HG02938 (cell line): Measurements from ENCODE around the gene OR2T34.
"Not testable (repeated sequence)": the region's sequence is repeated elsewhere in the genome, so short reads cannot be mapped to it uniquely, and the experiment has no call there.

Source experiments
- ATAC-seq: cut with Tn5 transposase; IDR thresholded peaks from one replicate; pipeline ENCODE4 v1.9.1; 2021; ENCODE audit warnings: mild to moderate bottlenecking, moderate library complexity; ENCODE audit not compliant: unreplicated experiment

OR2T34 gene, protein sequence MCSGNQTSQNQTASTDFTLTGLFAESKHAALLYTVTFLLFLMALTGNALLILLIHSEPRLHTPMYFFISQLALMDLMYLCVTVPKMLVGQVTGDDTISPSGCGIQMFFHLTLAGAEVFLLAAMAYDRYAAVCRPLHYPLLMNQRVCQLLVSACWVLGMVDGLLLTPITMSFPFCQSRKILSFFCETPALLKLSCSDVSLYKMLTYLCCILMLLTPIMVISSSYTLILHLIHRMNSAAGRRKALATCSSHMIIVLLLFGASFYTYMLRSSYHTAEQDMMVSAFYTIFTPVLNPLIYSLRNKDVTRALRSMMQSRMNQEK

GRCh38 chr1:248574657-248575056 lies at the start of gene OR2T34:
OR2T34 (minus strand) TSS chr1:248574757; CDS start chr1:248574757, 0 bp downstream.
- not testable (repeated sequence) for ATAC-seq

GRCh38 chr1:248622570-248623001 lies 48.0 kb upstream of the OR2T34 start:
- ATAC-seq = peak; percentile 93

GRCh38 chr1:248621770-248622169 lies 47.2 kb upstream of the OR2T34 start:
- ATAC-seq = no peak

GRCh38 chr1:248618878-248619277 lies 44.3 kb upstream of the OR2T34 start:
- no peak for ATAC-seq

- ATAC-seq = no peak
Observed at GRCh38 chr1:248618119-248618518, 43.6 kb upstream of the OR2T34 start.

GRCh38 chr1:248613742-248614141 lies 39.2 kb upstream of the OR2T34 start:
- no peak for ATAC-seq

GRCh38 chr1:248611883-248612414 lies 37.4 kb upstream of the OR2T34 start:
- no peak for ATAC-seq

DNA sequence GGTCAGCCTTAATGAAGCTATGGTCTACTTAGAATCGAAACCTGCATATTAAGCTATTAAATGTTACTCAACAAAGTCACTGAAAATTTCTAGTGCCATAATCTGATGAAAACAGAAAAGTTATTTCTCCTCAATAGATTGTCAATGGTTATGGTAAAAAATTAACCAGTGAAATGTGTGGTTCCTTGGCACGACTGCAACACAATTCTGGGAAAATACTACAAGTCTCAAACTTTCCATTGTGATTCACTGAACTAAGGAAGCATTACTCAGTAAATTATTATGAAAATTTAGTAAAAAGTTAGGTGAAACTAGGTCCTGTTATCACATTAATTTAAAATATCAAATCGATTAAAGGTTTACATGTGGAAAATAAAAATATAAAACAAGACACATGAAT lies 35.7 kb upstream of the OR2T34 start:
- no peak for ATAC-seq

DNA sequence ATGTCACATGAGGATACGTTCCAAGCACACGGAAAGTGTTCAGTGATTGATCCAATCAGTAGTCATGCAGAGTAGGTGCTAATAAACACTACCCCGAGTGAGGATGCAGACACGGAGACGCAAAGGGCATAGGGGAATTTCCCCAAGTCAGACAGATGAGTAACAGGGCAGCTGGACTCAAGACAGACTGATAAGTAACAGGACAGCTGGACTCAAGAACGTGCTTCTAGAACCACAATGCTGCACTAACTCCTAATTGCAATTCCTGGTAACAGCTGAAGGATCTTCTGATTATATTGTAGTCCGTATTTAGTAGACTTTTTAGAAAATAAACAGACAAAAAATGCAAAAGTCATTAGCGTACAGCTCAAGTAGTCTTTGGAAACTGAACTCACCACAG lies 24.8 kb upstream of the OR2T34 start:
- ATAC-seq = no peak

DNA sequence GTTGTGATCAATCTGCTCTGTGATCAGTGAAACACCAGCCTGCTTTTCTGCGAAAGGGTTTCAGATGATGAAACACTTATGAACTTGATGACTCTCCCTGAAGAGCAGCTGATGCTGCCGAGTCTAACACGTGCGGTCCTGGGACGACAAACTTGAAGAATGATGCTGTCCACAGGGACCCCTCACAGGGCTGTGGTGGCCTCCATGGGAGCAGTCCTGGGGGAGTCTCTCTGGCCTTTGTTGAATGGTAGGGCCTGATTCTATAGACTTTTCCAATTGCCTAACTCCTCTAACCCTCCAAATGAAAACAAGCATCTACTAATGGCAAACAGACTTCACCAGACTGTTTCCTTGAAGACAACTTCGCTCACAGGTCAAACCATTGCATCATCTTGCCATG lies 23.0 kb upstream of the OR2T34 start, which contains the start of gene OR2T10:
Gene OR2T10 (minus strand): TSS at position 112 of the 400 bp plus-strand sequence. CDS start 3,932 bp downstream, outside the sequence.
- no peak for ATAC-seq

- no peak for ATAC-seq
Observed at GRCh38 chr1:248596615-248597014, 22.1 kb upstream of the OR2T34 start.

- no peak for ATAC-seq
Observed at GRCh38 chr1:248593226-248593625, 18.7 kb upstream of the OR2T34 start.

DNA sequence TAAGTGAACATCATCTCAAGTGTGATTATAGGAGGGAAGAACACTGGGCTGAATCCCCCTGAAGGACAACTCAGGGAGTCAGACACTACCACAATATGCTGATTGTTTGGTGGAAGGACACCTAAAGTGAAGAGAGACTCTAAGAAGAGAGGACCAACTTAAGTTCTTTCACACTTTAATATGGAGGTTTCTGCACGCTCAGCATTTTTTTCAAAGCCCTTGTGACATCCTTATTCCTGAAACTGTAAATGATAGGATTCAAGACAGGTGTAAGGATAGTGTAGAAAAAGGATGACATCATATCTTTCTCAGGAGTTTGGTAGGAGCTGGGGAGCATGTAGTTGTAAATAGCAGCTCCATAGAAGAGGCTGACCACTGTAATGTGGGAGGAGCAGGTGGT lies 18.1 kb upstream of the OR2T34 start:
- no peak for ATAC-seq

GRCh38 chr1:248590055-248590454 lies 15.5 kb upstream of the OR2T34 start:
- no peak for ATAC-seq

DNA sequence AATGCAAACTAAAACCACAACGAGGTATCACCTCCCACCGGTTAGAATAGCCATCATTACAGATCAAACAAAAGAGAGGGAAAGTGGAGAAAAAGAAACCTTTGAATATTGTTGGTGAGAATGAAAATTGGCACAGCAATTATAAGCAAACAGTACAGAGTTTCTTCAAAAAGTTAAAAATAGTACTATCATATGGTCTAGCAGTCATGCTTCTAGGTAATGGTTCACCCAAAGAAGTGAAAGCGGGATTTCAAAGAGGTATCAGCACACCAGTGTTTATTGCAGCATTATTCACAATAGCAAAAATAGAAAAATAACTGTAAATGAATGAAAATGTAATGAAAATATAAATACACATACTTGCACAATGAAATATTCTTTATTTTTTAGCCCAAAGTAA lies 14.8 kb upstream of the OR2T34 start:
- ATAC-seq = no peak

- no peak for ATAC-seq
Observed at GRCh38 chr1:248585266-248585665, 10.7 kb upstream of the OR2T34 start.

DNA sequence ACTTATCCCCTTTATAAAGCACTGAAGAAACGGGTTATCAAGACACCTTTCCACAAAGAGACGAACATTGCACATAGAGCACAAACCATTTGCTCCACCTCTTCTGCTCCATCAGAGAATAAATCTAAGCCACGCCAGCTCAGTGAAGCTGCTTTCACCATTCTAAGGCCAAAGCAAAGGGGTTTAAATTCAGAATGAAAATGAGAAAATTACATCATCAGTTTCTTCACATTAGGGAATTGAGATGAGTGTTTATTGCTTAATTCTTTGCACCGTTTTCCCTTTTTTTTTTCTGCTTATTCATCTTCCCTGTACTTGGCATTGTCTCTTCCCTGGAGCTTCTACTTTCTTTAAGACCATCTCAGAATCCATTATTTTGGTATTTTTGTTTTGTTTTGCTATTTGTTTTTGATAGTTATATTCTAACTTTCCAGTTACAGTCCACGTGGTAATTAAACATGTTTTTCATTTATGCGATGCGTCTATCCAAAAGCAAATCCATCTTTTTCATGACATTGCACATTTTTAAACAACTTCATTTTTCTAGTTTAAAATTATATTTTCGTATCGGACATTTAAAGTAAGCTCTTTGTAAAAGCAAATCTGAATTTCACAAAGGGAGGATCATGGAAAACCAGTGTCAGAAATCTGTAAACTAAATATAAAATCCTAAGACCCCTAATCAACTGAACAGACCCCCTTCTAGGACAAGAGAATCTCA lies 1.9 kb upstream of the OR2T34 start:
- no peak for ATAC-seq

DNA sequence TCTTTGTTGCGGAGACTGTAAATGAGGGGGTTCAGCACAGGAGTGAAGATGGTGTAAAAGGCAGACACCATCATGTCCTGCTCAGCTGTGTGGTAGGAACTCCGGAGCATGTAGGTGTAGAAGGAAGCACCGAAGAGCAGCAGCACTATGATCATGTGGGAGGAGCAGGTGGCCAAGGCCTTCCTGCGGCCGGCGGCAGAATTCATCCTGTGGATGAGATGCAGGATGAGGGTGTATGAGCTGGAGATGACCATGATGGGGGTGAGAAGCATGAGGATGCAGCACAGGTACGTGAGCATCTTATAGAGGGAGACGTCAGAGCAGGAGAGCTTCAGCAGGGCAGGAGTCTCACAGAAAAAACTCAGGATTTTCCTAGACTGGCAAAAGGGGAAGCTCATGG lies 701 bp downstream of the OR2T34 start:
- ATAC-seq = not testable (repeated sequence)

DNA sequence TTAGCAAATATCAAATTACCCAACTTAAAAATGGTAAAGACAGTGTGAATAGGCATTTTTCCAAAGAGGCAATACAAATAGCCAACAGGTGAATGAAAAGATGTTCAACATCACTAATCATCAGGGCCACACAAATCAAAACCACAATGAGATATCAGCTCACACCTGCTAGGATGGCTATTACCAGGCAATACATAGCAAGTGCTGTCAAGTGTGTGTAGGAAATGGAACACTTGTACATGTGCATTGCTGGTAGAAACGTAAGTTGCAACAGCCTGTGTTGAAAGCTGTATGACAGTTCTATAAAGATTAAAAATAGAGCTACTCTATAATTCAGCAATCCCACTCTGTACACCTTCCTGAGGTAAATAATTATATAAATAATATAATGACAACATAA lies 2.5 kb downstream of the OR2T34 start:
- ATAC-seq = peak; percentile 87

DNA sequence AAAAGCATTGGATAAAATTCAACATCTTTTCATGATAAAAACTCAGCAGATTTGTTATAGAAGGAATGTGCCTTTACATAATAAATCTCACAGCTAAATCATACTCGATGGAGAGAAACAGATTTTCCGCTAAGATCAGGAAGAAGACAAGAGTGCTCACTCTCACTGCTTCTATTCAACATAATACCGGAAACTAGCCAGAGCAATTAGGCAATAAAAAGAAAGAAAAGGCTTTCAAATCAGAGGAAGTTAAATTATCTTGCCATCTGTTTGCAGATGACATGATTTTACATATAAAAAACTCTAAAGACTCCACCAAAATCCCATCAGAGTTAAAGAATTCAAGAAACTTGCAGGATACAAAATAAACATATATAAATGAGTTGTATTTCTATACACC lies 3.7 kb downstream of the OR2T34 start:
- not testable (repeated sequence) for ATAC-seq

GRCh38 chr1:248569049-248569448 lies 5.5 kb downstream of the OR2T34 start:
- ATAC-seq = not testable (repeated sequence)
